K562 (cell line): Measurements from ENCODE around the gene TCAP. TPM values are rescaled to one million over a fixed set of nuclear protein-coding genes. Genes with fewer than 3 reads are reported as not detected.
A peak's percentile ranks its signal among the peaks of the same experiment; 100 is the strongest.

ENCODE experiments used
- DACH1 ChIP-seq: fragments of 450-650 bp; IDR thresholded peaks from 2 replicates; pipeline ENCODE4 v1.6.1; 2018; ENCODE audit not compliant: partially characterized antibody
- MAZ ChIP-seq, 2 experiments: fragments of 450-650 bp in 1 of 2; sonication (generic) in 1 of 2; formaldehyde crosslinking; IDR thresholded peaks in 1 of 2; conservative IDR thresholded peaks in 1 of 2; 2 replicates each; pipeline versions ENCODE4 v1.4.0 to v1.5.0; 2020; ENCODE audit warnings: mild to moderate bottlenecking in 1 of 2, missing genetic modification reagents in 1 of 2
- ZNF766 ChIP-seq: fragments of 200-800 bp; sonication (Bioruptor generic); conservative IDR thresholded peaks from 2 replicates; pipeline ENCODE4 v1.6.1; 2016; ENCODE audit warnings: missing genetic modification characterization, missing compliant biosample characterization
- polyA plus RNA-seq, 8 experiments: library from polyadenylated mRNA; depleted of rRNA in 4 of 8; stranded (reverse) in 5 of 8; unstranded in 3 of 8; fragments of >200 nt; fragmentation: Nextera tagmentation in 2 of 8; fragmentation: Illumina TruSeq in 1 of 8; extraction: Ambion mirVana in 2 of 8; extraction: Trizol in 1 of 8; gene quantifications; 2 replicates each; pipeline versions ENCODE4 v1.2.1 to v1.2.3, GENCODE V29; 2011 to 2014; ENCODE audit warnings: inconsistent platforms in 1 of 8, missing spikeins in 1 of 8
- total RNA-seq, 7 experiments: library from RNA; depleted of rRNA in 6 of 7; stranded (reverse); fragments of >200 nt in 6 of 7; fragmentation: Illumina TruSeq in 2 of 7; extraction: Trizol in 2 of 7; gene quantifications; 2 replicates each; pipeline versions ENCODE4 v1.2.1 to v1.2.3, GENCODE V29; 2011 to 2021; ENCODE audit warnings: low replicate concordance in 1 of 7
- TF ChIP-seq, protein P1 (sequence below): fragments of 200-800 bp; sonication (Bioruptor generic); IDR thresholded peaks from 2 replicates; pipeline ENCODE4 v1.6.1; 2017; ENCODE audit warnings: missing genetic modification characterization, missing compliant biosample characterization
- TF ChIP-seq, protein P2 (sequence below): fragments of 450-650 bp; conservative IDR thresholded peaks from 2 replicates; pipeline ENCODE4 v1.6.1; 2016; ENCODE audit warnings: missing genetic modification characterization, low read depth, mild to moderate bottlenecking, control low read depth, missing compliant biosample characterization
- TF ChIP-seq, protein P3 (sequence below): sonication (generic); formaldehyde crosslinking; IDR thresholded peaks from 2 replicates; pipeline ENCODE4 v1.8.0; 2022; ENCODE audit warnings: mild to moderate bottlenecking, missing genetic modification reagents

TCAP gene
- total and polyA plus RNA-seq, 9 of the 15 experiments (the other 6 are each of a cell fraction or from before 2014, with no cell fraction given) = 0.33 to 1.4 (median 0.82) TPM; not detected in 2

DNA sequence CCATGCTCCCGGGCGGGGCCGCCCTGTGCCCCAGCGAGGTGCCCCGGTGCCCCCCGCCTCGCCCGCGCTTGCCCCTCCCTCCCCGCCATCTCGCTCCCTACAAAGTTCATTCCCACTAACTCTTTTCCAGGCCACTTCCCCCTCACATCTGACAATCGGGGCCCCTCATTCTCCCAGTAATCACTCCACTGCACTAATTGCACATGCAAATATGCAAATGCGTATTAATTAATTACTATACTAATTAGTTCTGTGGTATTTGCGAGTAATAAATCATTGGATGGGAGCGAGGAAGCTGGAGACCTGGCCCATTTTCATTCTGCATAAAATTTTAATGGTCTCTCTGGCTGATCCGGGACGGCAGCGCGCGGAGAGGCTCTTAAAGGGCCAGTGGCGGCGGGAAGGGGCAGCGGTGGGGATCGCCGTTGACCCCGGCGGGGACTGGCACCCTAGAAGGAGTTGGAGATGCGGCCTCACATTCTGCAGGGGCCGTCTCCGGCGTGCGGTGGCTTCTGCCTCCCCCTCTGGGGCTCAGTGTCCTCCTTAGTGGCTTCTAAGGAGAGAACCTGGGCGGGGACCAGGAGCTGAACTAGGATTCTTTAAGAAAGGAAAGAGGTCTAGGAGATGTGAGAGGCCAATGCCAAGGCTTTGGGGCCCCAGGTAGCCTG is 46.8 kb upstream of the TCAP start (continued):
- TF ChIP-seq, protein P1, sequence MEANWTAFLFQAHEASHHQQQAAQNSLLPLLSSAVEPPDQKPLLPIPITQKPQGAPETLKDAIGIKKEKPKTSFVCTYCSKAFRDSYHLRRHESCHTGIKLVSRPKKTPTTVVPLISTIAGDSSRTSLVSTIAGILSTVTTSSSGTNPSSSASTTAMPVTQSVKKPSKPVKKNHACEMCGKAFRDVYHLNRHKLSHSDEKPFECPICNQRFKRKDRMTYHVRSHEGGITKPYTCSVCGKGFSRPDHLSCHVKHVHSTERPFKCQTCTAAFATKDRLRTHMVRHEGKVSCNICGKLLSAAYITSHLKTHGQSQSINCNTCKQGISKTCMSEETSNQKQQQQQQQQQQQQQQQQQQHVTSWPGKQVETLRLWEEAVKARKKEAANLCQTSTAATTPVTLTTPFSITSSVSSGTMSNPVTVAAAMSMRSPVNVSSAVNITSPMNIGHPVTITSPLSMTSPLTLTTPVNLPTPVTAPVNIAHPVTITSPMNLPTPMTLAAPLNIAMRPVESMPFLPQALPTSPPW (CRISPR knock-in tag) = peak; percentile 7; the same call in 1 of the 2 replicates
- TF ChIP-seq, protein P2, sequence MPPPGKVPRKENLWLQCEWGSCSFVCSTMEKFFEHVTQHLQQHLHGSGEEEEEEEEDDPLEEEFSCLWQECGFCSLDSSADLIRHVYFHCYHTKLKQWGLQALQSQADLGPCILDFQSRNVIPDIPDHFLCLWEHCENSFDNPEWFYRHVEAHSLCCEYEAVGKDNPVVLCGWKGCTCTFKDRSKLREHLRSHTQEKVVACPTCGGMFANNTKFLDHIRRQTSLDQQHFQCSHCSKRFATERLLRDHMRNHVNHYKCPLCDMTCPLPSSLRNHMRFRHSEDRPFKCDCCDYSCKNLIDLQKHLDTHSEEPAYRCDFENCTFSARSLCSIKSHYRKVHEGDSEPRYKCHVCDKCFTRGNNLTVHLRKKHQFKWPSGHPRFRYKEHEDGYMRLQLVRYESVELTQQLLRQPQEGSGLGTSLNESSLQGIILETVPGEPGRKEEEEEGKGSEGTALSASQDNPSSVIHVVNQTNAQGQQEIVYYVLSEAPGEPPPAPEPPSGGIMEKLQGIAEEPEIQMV (tag) = no peak
- peak in 1 of 2 experiments; percentile 32; a peak in 1 of 4 replicates for TF ChIP-seq MAZ (CRISPR knock-in tag; conservative IDR thresholded peaks at IDR 0.05 in 1 of 2, IDR thresholded peaks at IDR 0.05 in 1 of 2)
- 0 out of 2 replicates have a peak, but pooled peaks have one; percentile 5 for TF ChIP-seq ZNF766 (CRISPR knock-in tag)
- TF ChIP-seq, protein P3, sequence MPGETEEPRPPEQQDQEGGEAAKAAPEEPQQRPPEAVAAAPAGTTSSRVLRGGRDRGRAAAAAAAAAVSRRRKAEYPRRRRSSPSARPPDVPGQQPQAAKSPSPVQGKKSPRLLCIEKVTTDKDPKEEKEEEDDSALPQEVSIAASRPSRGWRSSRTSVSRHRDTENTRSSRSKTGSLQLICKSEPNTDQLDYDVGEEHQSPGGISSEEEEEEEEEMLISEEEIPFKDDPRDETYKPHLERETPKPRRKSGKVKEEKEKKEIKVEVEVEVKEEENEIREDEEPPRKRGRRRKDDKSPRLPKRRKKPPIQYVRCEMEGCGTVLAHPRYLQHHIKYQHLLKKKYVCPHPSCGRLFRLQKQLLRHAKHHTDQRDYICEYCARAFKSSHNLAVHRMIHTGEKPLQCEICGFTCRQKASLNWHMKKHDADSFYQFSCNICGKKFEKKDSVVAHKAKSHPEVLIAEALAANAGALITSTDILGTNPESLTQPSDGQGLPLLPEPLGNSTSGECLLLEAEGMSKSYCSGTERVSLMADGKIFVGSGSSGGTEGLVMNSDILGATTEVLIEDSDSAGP (CRISPR knock-in tag) = peak; percentile 88
- TF ChIP-seq DACH1 = peak; percentile 58
